Hepatocyte (in vitro differentiated cells): ENCODE results near the gene ECSCR. TPM values are rescaled to one million over a fixed set of nuclear protein-coding genes. Genes with fewer than 3 reads are reported as not detected.

Source experiments
- DNase-seq: peaks from one replicate; pipeline ENCODE4 v3.0.0-alpha.2; 2016; ENCODE audit warnings: low spot score
- H2AFZ ChIP-seq: fragments of 200-600 bp; sonication (generic); 2 replicates; pipeline ENCODE4 v1.6.0; 2016; ENCODE audit warnings: antibody characterized with exemption, mild to moderate bottlenecking
- H3K27ac ChIP-seq: fragments of 200-600 bp; sonication (generic); 2 replicates; pipeline ENCODE4 v1.5.1; 2016; ENCODE audit warnings: mild to moderate bottlenecking
- H3K27me3 ChIP-seq: fragments of 200-600 bp; sonication (generic); 2 replicates; pipeline ENCODE4 v1.6.1; 2016
- H3K36me3 ChIP-seq: fragments of 200-600 bp; sonication (generic); replicated peaks from 2 replicates; pipeline ENCODE4 v1.5.1; 2016; ENCODE audit warnings: low read depth; ENCODE audit not compliant: insufficient read depth
- H3K4me1 ChIP-seq: fragments of 200-600 bp; sonication (generic); 2 replicates; pipeline ENCODE4 v1.5.1; 2016; ENCODE audit warnings: mild to moderate bottlenecking, moderate library complexity; ENCODE audit not compliant: insufficient read depth
- H3K4me2 ChIP-seq: fragments of 200-600 bp; sonication (generic); 2 replicates; pipeline ENCODE4 v1.6.0; 2016
- H3K4me3 ChIP-seq: fragments of 200-600 bp; sonication (generic); 2 replicates; pipeline ENCODE4 v1.5.1; 2016; ENCODE audit warnings: mild to moderate bottlenecking
- H3K79me2 ChIP-seq: fragments of 200-600 bp; sonication (generic); 2 replicates; pipeline ENCODE4 v1.6.0; 2017; ENCODE audit warnings: mild to moderate bottlenecking
- H3K9me2 ChIP-seq: fragments of 200-600 bp; sonication (generic); replicated peaks from 2 replicates; pipeline ENCODE4 v1.6.0; 2017; ENCODE audit warnings: mild to moderate bottlenecking; ENCODE audit not compliant: insufficient read depth
- H3K9me3 ChIP-seq: fragments of 200-600 bp; sonication (generic); 2 replicates; pipeline ENCODE4 v1.5.1; 2016; ENCODE audit warnings: low read depth, mild to moderate bottlenecking
- H4K20me1 ChIP-seq: fragments of 200-600 bp; sonication (generic); 2 replicates; pipeline ENCODE4 v1.6.0; 2016; ENCODE audit warnings: mild to moderate bottlenecking; ENCODE audit not compliant: insufficient read depth, poor library complexity, severe bottlenecking
- EZH2 ChIP-seq: fragments of 200-600 bp; sonication (generic); IDR thresholded peaks from 2 replicates; pipeline ENCODE4 v1.6.1; 2016; ENCODE audit warnings: antibody characterized with exemption, mild to moderate bottlenecking, borderline replicate concordance
- EZH2phosphoT487 ChIP-seq: fragments of 200-600 bp; sonication (generic); IDR thresholded peaks from one replicate; pipeline ENCODE4 v1.6.1; 2018; ENCODE audit warnings: antibody characterized with exemption, mild to moderate bottlenecking, low read depth, moderate library complexity; ENCODE audit not compliant: unreplicated experiment, severe bottlenecking
- WGBS: methylation state at CpG from one replicate; pipeline ENCODE4 v1.1.6; 2016; ENCODE audit warnings: low lambda C conversion rate; ENCODE audit errors: missing lambda C conversion rate; 5-methylcytosine and 5-hydroxymethylcytosine counted together
- polyA plus RNA-seq: library from polyadenylated mRNA; unstranded; fragments of >200 nt; fragmentation: Nextera tagmentation; extraction: Ambion mirVana; gene quantifications from 2 replicates; pipeline ENCODE4 v1.2.1, GENCODE V29; 2016
- total RNA-seq: library from RNA; depleted of rRNA; stranded (reverse); fragments of >200 nt; gene quantifications from 2 replicates; pipeline ENCODE4 v1.2.3, GENCODE V29; 2014
- TF ChIP-seq, protein P1 (sequence below): fragments of 200-600 bp; sonication (generic); IDR thresholded peaks from 2 replicates; pipeline ENCODE4 v1.5.1; 2016; ENCODE audit warnings: antibody characterized with exemption, mild to moderate bottlenecking; ENCODE audit not compliant: poor library complexity

The ECSCR gene
- total and polyA plus RNA-seq, 2 experiments from 2014 or later: 0.27 to 0.42 TPM

DNA sequence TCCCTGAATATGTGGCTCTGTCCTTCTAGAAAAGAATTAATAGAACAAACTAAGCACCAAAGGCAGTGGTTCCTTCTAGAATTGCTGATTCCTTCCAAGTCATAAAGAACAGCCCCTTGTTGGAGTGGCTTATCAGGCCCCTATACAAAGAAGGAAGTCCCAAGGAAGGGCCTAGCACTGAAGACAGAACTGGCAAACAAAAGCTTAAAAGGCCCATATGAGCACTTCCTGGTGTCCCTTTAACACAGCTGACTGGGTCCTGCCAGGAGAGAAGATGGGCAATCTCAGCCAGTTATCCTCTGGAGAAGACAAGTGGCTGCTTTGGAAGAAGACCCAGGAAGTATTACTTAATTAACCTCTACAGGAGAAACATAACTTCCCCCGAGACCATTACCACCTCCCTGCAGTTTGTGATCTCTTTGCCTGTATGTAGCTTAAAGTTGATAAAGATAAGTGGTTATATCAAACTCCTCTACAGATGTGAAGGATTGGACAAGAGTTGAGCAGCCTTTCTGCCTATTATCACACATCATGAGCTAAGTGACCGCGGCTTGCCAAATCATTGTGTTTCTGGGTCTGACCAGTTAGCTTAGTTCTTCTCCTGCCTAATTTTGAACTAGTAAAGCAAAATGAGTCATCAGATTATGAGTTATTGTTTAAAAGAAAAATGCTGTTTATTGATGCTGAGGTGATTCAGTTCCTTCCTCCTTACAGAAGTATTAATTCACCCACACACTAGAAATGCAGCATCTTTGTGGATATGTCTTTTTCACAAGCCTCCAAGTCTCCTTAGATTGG lies 33.3 kb upstream of the ECSCR start:
- H3K36me3 ChIP-seq: no peaks in the 10 kb centered on the region
- no peaks in the 10 kb centered on the region for H3K79me2 ChIP-seq
- no peak overlapping the region for H2AFZ ChIP-seq
- DNase-seq: no peak
- no peak overlapping the region for H3K4me2 ChIP-seq
- TF ChIP-seq, protein P1, sequence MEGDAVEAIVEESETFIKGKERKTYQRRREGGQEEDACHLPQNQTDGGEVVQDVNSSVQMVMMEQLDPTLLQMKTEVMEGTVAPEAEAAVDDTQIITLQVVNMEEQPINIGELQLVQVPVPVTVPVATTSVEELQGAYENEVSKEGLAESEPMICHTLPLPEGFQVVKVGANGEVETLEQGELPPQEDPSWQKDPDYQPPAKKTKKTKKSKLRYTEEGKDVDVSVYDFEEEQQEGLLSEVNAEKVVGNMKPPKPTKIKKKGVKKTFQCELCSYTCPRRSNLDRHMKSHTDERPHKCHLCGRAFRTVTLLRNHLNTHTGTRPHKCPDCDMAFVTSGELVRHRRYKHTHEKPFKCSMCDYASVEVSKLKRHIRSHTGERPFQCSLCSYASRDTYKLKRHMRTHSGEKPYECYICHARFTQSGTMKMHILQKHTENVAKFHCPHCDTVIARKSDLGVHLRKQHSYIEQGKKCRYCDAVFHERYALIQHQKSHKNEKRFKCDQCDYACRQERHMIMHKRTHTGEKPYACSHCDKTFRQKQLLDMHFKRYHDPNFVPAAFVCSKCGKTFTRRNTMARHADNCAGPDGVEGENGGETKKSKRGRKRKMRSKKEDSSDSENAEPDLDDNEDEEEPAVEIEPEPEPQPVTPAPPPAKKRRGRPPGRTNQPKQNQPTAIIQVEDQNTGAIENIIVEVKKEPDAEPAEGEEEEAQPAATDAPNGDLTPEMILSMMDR: no peak
- TF ChIP-seq EZH2phosphoT487 (no peak), EZH2 (no peak)
- WGBS: 94% methylated on average over 3 of the region's 3 CpGs
- H3K27me3 ChIP-seq: no peaks in the 10 kb centered on the region
- H3K9me3 ChIP-seq: no peaks in the 10 kb centered on the region
- no peaks in the 10 kb centered on the region for H3K9me2 ChIP-seq
- no peaks in the 10 kb centered on the region for H3K4me1 ChIP-seq
- no peaks in the 10 kb centered on the region for H4K20me1 ChIP-seq
- H3K4me3 ChIP-seq: no peak overlapping the region
- H3K27ac ChIP-seq: no peak overlapping the region

DNA sequence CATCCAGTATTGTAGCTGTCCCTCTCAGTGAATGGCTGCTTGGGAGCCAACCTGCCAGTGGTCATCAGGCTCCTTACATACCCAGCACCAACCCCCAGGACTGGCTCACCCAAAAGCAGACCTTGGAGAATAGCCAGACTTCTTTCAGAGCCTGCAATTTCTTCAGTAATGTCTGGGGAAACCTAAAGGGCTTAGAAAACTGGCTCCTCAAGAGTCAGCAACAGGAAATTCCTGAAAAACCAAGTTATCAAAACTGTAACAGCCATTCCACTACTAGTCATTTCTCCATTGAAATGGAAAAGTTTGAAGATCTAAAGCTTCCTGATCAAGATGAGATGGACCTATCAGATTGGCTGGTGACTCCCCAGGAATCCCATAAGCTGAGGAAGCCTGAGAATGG lies 32.3 kb upstream of the ECSCR start:
- no peaks in the 10 kb centered on the region for H3K9me2 ChIP-seq
- no peaks in the 10 kb centered on the region for H3K9me3 ChIP-seq
- no peak overlapping the region for H3K4me2 ChIP-seq
- no peaks in the 10 kb centered on the region for H3K79me2 ChIP-seq
- no peaks in the 10 kb centered on the region for H3K4me1 ChIP-seq
- no peaks in the 10 kb centered on the region for H3K36me3 ChIP-seq
- no peak for DNase-seq
- H2AFZ ChIP-seq: no peak overlapping the region
- no peak for TF ChIP-seq EZH2
- no peak overlapping the region for H3K4me3 ChIP-seq
- H4K20me1 ChIP-seq: no peaks in the 10 kb centered on the region
- H3K27ac ChIP-seq: no peak overlapping the region
- no peaks in the 10 kb centered on the region for H3K27me3 ChIP-seq

DNA sequence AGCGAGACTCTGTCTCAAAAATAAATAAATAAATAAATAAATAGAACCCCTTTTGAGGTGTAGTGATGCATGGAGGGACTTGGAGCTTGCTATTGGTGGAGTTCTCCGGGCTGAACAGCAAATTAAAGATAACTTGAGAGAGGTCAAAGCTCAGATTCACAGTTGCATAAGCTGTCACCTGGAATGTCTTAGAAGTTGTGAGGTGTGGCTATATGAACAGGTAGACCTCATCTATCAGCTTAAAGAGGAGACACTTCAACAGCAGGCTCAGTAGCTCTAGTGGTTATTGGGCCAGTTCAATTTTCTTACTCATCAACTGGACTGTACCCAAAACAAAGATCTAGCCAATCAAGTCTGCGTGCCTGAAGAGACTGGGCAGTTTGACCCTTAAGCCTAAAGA lies 31.7 kb upstream of the ECSCR start:
- no peaks in the 10 kb centered on the region for H3K9me3 ChIP-seq
- no peaks in the 10 kb centered on the region for H3K36me3 ChIP-seq
- H3K27me3 ChIP-seq: no peaks in the 10 kb centered on the region
- no peaks in the 10 kb centered on the region for H3K9me2 ChIP-seq
- 92% methylated on average over 3 of the region's 3 CpGs for WGBS
- no peak overlapping the region for H3K4me2 ChIP-seq
- no peak overlapping the region for H2AFZ ChIP-seq
- no peak for TF ChIP-seq EZH2phosphoT487
- no peak for TF ChIP-seq EZH2
- TF ChIP-seq, protein P1: no peak
- H3K79me2 ChIP-seq: no peaks in the 10 kb centered on the region
- no peaks in the 10 kb centered on the region for H3K4me1 ChIP-seq
- H3K27ac ChIP-seq: no peak overlapping the region
- H4K20me1 ChIP-seq: no peaks in the 10 kb centered on the region
- H3K4me3 ChIP-seq: no peak overlapping the region
- DNase-seq: no peak

DNA sequence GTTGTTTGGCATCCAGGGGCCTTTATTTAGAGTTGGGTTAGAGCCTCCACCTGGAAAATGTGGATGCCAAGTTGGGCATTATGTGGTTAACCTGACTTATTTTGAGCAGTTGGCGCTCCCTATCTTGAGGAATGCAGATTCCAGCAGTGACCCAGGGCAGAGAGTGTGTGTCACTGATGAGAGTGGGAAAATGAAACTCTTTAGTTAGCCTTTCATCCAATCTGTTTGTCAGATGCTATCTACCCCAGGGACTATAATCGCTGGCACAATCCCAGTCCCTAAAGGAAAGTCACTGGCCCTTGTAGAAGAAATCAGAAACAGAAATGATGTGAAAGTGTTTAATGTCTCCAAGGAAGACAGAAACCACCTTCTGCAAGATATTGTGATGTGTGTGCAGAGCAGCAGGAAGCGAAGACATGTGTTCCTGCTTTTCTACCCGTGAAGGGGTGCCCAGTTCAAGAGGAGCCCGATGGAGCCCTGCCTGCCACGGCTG lies 30.2 kb upstream of the ECSCR start:
- Histone ChIP-seq H4K20me1 (no peaks in the 10 kb centered on the region), H3K27ac (no peak overlapping the region), H3K4me2 (no peak overlapping the region), H3K27me3 (no peaks in the 10 kb centered on the region), H3K4me1 (no peaks in the 10 kb centered on the region), H3K4me3 (no peak overlapping the region), H3K9me2 (no peaks in the 10 kb centered on the region), H3K79me2 (no peaks in the 10 kb centered on the region), H3K9me3 (no peaks in the 10 kb centered on the region), H2AFZ (no peak overlapping the region), H3K36me3 (no peaks in the 10 kb centered on the region)
- TF ChIP-seq EZH2 (no peak), EZH2phosphoT487 (no peak)
- TF ChIP-seq, protein P1: no peak
- DNase-seq: no peak
- 40% methylated on average over 6 of the region's 6 CpGs for WGBS
